Left lung (tissue), 10 donors: Measurements from ENCODE around the gene OSER1. TPM values are rescaled to one million over a fixed set of nuclear protein-coding genes. Genes with fewer than 3 reads are reported as not detected.

Experiments
- ATAC-seq: fragments of 200-7000 bp; cut with Tn5 transposase; one replicate; pipeline ENCODE4 v1.9.1; 2020; ENCODE audit warnings: moderate library complexity
- DNase-seq, 4 donors: peaks; one replicate each; pipeline ENCODE4 v3.0.0-alpha.2; 2013 to 2020
- H3K27ac ChIP-seq, 2 donors: fragments of 200-600 bp; sonication (generic) in 1 of 2; one replicate each; pipeline versions ENCODE4 v1.5.0 to v1.8.0; 2020 to 2021
- H3K27me3 ChIP-seq, 2 donors: fragments of 200-600 bp; sonication (generic) in 1 of 2; one replicate each; pipeline versions ENCODE4 v1.5.0 to v1.8.0; 2020 to 2021
- H3K36me3 ChIP-seq, 2 donors: fragments of 200-600 bp; sonication (generic) in 1 of 2; one replicate each; pipeline versions ENCODE4 v1.5.0 to v1.8.0; 2020 to 2021
- H3K4me1 ChIP-seq, 2 donors: fragments of 200-600 bp; one replicate each; pipeline ENCODE4 v1.8.0; 2021
- H3K4me3 ChIP-seq, 2 donors: fragments of 200-600 bp; sonication (generic) in 1 of 2; one replicate each; pipeline versions ENCODE4 v1.5.0 to v1.8.0; 2020 to 2021; ENCODE audit warnings: mild to moderate bottlenecking in 1 of 2
- H3K9me3 ChIP-seq, 2 donors: fragments of 200-600 bp; sonication (generic) in 1 of 2; one replicate each; pipeline versions ENCODE4 v1.5.0 to v1.8.0; 2020 to 2021
- intact Hi-C, 2 donors: fragments of 100-400 bp; cut with DNase I; formaldehyde crosslinking; loops; one replicate each; pipeline versions ENCODE4 v1.11.2 to v1.14.2; 2022
- polyA plus RNA-seq, 6 donors: library from polyadenylated mRNA; unstranded; fragments of 120-200 nt; gene quantifications; one replicate each; pipeline ENCODE4 v1.2.1, GENCODE V29; 2013; ENCODE audit not compliant: insufficient read length in 6 of 6
- total RNA-seq, 2 donors: library from RNA; stranded (reverse); fragmentation: NEBNext Ultra II Directional; extraction: Animal tissue kit (Norgen Biotek cat#: 25700); gene quantifications; one replicate each; pipeline ENCODE4 v1.2.1, GENCODE V29; 2021
- TF ChIP-seq, protein P1 (sequence below), 2 donors: fragments of 200-600 bp; sonication (generic) in 1 of 2; IDR thresholded peaks; one replicate each; pipeline versions ENCODE4 v1.5.0 to v1.8.0; 2021; ENCODE audit warnings: antibody characterized with exemption in 2 of 2
- donor health status: DM: no; HTN: yes; CAD: no.
- donor health status: DM: no; HTN: no; CAD: no.

Gene OSER1
- total and polyA plus RNA-seq, 8 donors = 22.3 to 44.8 (median 36.8) TPM

DNA sequence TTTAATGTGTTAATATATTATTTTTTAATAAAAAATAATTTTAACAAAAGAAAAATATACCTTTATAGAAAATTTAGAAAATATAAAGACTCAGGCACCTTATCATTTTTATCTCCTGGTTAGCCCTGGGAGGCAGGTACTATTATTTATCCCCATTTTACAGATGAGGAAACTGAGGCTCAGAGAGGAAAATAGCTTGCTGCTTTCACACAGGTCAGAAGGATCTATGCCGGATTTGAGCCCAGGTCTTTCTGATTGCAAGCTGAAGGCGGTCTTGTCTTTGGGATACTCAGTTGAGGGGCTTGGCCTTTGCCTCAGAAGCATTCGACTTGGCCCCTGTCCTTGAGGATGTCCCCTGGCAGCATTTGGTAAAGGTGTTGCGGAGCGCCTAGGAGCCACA is 11.5 kb upstream of the OSER1 start:
- intact Hi-C loops = no loop called here
- DNase-seq = no peak
- no peaks in the 10 kb centered on the region for H3K27me3 ChIP-seq
- H3K9me3 ChIP-seq = no peaks in the 10 kb centered on the region
- no peak overlapping the region for H3K4me3 ChIP-seq
- H3K36me3 ChIP-seq = no peaks in the 10 kb centered on the region
- peaks cover 0 to 19% of the 10 kb centered on the region in 2 donors for H3K4me1 ChIP-seq
- TF ChIP-seq, protein P1, sequence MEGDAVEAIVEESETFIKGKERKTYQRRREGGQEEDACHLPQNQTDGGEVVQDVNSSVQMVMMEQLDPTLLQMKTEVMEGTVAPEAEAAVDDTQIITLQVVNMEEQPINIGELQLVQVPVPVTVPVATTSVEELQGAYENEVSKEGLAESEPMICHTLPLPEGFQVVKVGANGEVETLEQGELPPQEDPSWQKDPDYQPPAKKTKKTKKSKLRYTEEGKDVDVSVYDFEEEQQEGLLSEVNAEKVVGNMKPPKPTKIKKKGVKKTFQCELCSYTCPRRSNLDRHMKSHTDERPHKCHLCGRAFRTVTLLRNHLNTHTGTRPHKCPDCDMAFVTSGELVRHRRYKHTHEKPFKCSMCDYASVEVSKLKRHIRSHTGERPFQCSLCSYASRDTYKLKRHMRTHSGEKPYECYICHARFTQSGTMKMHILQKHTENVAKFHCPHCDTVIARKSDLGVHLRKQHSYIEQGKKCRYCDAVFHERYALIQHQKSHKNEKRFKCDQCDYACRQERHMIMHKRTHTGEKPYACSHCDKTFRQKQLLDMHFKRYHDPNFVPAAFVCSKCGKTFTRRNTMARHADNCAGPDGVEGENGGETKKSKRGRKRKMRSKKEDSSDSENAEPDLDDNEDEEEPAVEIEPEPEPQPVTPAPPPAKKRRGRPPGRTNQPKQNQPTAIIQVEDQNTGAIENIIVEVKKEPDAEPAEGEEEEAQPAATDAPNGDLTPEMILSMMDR (IDR thresholded peaks at IDR 0.05) = no peak
- H3K27ac ChIP-seq = no peak overlapping the region
- no peak for ATAC-seq

DNA sequence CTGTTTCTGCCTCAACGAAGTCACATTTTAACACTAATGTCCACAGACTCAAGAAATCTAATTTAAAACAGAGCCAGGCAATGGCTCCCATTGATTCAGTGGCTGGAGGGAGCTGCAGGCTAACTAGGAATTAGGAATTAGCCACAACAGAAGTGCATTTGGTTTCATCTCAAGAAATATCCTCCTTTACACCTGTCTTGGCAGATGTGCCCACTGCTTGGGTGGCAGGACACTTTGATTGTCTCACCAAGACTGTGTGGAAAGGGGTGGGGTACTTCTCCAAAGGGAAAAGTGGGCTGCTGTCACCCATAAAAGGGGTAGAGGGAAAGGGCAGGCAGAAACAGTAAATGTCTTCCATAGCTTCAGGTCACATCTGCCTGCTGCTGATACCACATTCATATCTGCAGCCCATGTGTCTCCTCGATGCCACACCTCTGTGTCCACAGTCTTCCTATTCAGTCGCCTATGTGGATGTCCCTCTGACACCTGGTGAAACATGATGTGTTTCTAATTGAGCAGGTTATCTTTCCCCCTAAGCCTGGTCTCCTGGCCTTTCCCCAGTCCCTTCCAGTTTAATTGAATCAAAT is 10.9 kb upstream of the OSER1 start:
- intact Hi-C loops = no loop called here
- Histone ChIP-seq H3K36me3 (no peaks in the 10 kb centered on the region), H3K27ac (no peak overlapping the region), H3K4me3 (no peak overlapping the region), H3K9me3 (no peaks in the 10 kb centered on the region), H3K27me3 (no peaks in the 10 kb centered on the region), H3K4me1 (peaks cover 0 to 19% of the 10 kb centered on the region in 2 donors)
- DNase-seq = no peak
- TF ChIP-seq, protein P1 (IDR thresholded peaks at IDR 0.05) = no peak
- no peak for ATAC-seq

DNA sequence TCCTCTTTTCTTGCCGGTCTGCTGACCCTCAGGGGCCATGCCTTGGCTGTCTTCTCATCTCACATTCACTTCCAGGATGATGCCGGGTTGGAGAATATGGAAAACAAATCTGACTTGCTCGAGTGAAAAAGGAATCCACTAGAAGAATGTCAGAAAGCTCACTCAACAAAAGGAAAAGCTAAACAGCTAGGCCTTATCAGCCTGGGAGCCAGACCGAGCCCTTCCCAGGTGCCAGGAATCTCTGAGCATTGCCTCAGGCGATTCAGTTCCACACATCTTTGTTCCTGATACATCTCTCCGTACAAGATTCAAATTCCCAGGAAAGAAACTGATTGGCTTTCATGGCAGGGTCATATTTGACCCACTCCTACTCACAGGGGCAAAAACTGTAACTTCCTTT is 9.2 kb upstream of the OSER1 start:
- no peaks in the 10 kb centered on the region for H3K9me3 ChIP-seq
- intact Hi-C loops = loop anchor here in 1 of 2 donors (5.0 to 10.0 kb wide), 3 partner anchors 93 to 245 kb away; partner anchors contain the start of gene FITM2
- ATAC-seq = no peak
- H3K36me3 ChIP-seq = no peaks in the 10 kb centered on the region
- H3K4me3 ChIP-seq = no peak overlapping the region
- TF ChIP-seq, protein P1 (IDR thresholded peaks at IDR 0.05) = no peak
- DNase-seq = no peak
- H3K27ac ChIP-seq = no peak overlapping the region
- H3K4me1 ChIP-seq = peaks cover 0 to 22% of the 10 kb centered on the region in 2 donors
- H3K27me3 ChIP-seq = no peaks in the 10 kb centered on the region

- ATAC-seq (no peak), DNase-seq (no peak)
- peaks cover 0 to 22% of the 10 kb centered on the region in 2 donors for H3K4me1 ChIP-seq
- H3K9me3 ChIP-seq = no peaks in the 10 kb centered on the region
- H3K36me3 ChIP-seq = no peaks in the 10 kb centered on the region
- H3K27ac ChIP-seq = no peak overlapping the region
- H3K4me3 ChIP-seq = no peak overlapping the region
- intact Hi-C loops = loop anchor here in 1 of 2 donors (5.0 to 10.0 kb wide), 3 partner anchors 93 to 246 kb away; partner anchors contain the start of gene FITM2
- TF ChIP-seq, protein P1 (IDR thresholded peaks at IDR 0.05) = no peak
- no peaks in the 10 kb centered on the region for H3K27me3 ChIP-seq
Observed at GRCh38 chr20:44219170-44219730, 8.7 kb upstream of the OSER1 start.

- TF ChIP-seq, protein P1 (IDR thresholded peaks at IDR 0.05) = no peak
- peaks cover 0 to 22% of the 10 kb centered on the region in 2 donors for H3K4me1 ChIP-seq
- DNase-seq (no peak), ATAC-seq (peak; percentile 47)
- intact Hi-C loops = loop anchor here in 1 of 2 donors (5.0 to 10.0 kb wide), 3 partner anchors 94 to 246 kb away; partner anchors contain the start of gene FITM2
- H3K9me3 ChIP-seq = no peaks in the 10 kb centered on the region
- H3K27me3 ChIP-seq = no peaks in the 10 kb centered on the region
- no peaks in the 10 kb centered on the region for H3K36me3 ChIP-seq
- H3K27ac ChIP-seq = no peak overlapping the region
- H3K4me3 ChIP-seq = no peak overlapping the region
Observed at GRCh38 chr20:44218446-44218845, 7.9 kb upstream of the OSER1 start.
